Upper lobe of left lung (tissue), 6 donors: ENCODE data around the gene NSUN5. TPM values are rescaled to one million over a fixed set of nuclear protein-coding genes. Genes with fewer than 3 reads are reported as not detected.
"Not testable (repeated sequence)": the region's sequence is repeated elsewhere in the genome, so short reads cannot be mapped to it uniquely, and the experiment has no call there.

Experiments
- ATAC-seq, 2 donors: fragments of 200-7000 bp; cut with Tn5 transposase; one replicate each; pipeline ENCODE4 v1.9.1; 2022; ENCODE audit warnings: mild to moderate bottlenecking in 2 of 2, moderate library complexity in 2 of 2; ENCODE audit not compliant: low FRiP score in 2 of 2
- DNase-seq, 2 donors: peaks; one replicate each; pipeline ENCODE4 v3.0.0-alpha.2; 2019 to 2020
- H3K27ac ChIP-seq, 4 donors: fragments of 200-600 bp; sonication (generic); one replicate each; pipeline ENCODE4 v1.5.1; 2016 to 2019
- H3K27me3 ChIP-seq, 4 donors: fragments of 200-600 bp; sonication (generic); one replicate each; pipeline ENCODE4 v1.5.1; 2017 to 2019
- H3K36me3 ChIP-seq, 4 donors: fragments of 200-600 bp; sonication (generic); one replicate each; pipeline ENCODE4 v1.5.1; 2016 to 2019
- H3K4me1 ChIP-seq, 4 donors: fragments of 200-600 bp; sonication (generic); one replicate each; pipeline ENCODE4 v1.5.1; 2018 to 2019
- H3K4me3 ChIP-seq, 4 donors: fragments of 200-600 bp; sonication (generic); one replicate each; pipeline ENCODE4 v1.5.1; 2017 to 2019; ENCODE audit warnings: mild to moderate bottlenecking in 2 of 4, moderate library complexity in 1 of 4
- H3K9me3 ChIP-seq, 4 donors: fragments of 200-600 bp; sonication (generic); one replicate each; pipeline ENCODE4 v1.5.1; 2018 to 2019
- CTCF ChIP-seq, 6 experiments: fragments of 450-650 bp in 4 of 6; fragments of 200-600 bp in 2 of 6; sonication (generic) in 2 of 6; IDR thresholded peaks; one replicate each; pipeline ENCODE4 v1.5.1; 2016 to 2019; ENCODE audit warnings: antibody characterized with exemption in 6 of 6
- EP300 ChIP-seq, 4 donors: sonication (generic); formaldehyde crosslinking; IDR thresholded peaks; one replicate each; pipeline ENCODE4 v1.5.1; 2017; ENCODE audit warnings: antibody characterized with exemption in 4 of 4, control low read depth in 2 of 4
- POLR2A ChIP-seq, 4 donors: fragments of 450-650 bp; IDR thresholded peaks; one replicate each; pipeline ENCODE4 v1.5.1; 2016 to 2017; ENCODE audit warnings: antibody characterized with exemption in 4 of 4, mild to moderate bottlenecking in 2 of 4
- POLR2AphosphoS5 ChIP-seq, 2 donors: sonication (generic); formaldehyde crosslinking; IDR thresholded peaks; one replicate each; pipeline ENCODE4 v1.5.1; 2017; ENCODE audit warnings: antibody characterized with exemption in 2 of 2
- WGBS, 2 donors: methylation state at CpG; one replicate each; pipeline ENCODE4 v1.1.5; 2017 to 2018; 5-methylcytosine and 5-hydroxymethylcytosine counted together
- total RNA-seq, 6 donors: library from RNA; depleted of rRNA in 4 of 6; stranded (reverse); fragments of >200 nt in 4 of 6; gene quantifications; one replicate each; pipeline versions ENCODE4 v1.1.0 to v1.2.1, GENCODE V29; 2016 to 2021
- donor health status: DM: no; HTN: no; CAD: no; lungs with moderate emphysema.
- donor health status: DM: no; HTN: yes; CAD: no; lungs with severe emphysema.

Gene NSUN5
- total RNA-seq, 6 donors from 2014 or later = 19.4 to 34.5 (median 30.9) TPM

DNA sequence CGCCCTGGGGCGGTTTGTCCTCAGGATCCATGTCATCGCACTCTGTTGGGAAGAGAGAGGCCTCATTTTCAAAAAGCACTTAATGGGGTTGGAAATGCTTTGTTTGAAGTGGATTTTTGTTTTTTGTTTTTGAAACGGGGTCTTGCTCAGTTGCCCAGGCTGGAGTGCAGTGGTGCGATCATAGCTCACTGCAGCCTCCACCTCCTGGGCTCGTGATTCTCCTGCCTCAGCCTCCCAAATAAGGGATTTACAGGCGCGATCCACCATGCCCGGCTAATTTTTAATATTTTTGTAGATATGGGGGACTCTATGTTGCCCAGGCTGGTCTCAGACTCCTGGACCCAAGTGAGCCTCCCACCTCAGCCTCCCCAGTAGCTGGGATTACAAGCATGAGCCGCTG, 20.1 kb upstream of the NSUN5 start:
- WGBS, 2 donors = 96 to 97% methylated on average over 10 of the region's 10 CpGs
- Histone ChIP-seq H3K36me3 (no peaks in the 10 kb centered on the region), H3K4me3 (no peak overlapping the region), H3K27me3 (no peaks in the 10 kb centered on the region), H3K9me3 (no peaks in the 10 kb centered on the region), H3K4me1 (peaks cover 4 to 10% (median 8%) of the 10 kb centered on the region in 4 donors), H3K27ac (no peak overlapping the region)
- TF ChIP-seq CTCF (IDR thresholded peaks at IDR 0.05) = no peak
- no peak for TF ChIP-seq EP300 (IDR thresholded peaks at IDR 0.05)
- TF ChIP-seq POLR2A (IDR thresholded peaks at IDR 0.05) = no peak
- TF ChIP-seq POLR2AphosphoS5 (IDR thresholded peaks at IDR 0.05) = no peak
- DNase-seq = no peak
- no peak for ATAC-seq

GRCh38 chr7:73327922-73328321, 19.3 kb upstream of the NSUN5 start, which contains the start of the genes FKBP6 and TRIM50:
TSS of gene FKBP6 (plus strand) at chr7:73328161. CDS start at chr7:73328429, 268 bp downstream.
TSS of gene TRIM50 (minus strand) at chr7:73328082. CDS start at chr7:73324787, 3,295 bp downstream.
- not testable (repeated sequence) for H3K27ac ChIP-seq, H3K4me3 ChIP-seq, ATAC-seq, H3K36me3 ChIP-seq, H3K27me3 ChIP-seq, H3K9me3 ChIP-seq
- 92 to 95% methylated on average over 42 to 43 of the region's 43 CpGs for WGBS, 2 donors
- DNase-seq = peak in 1 of 2 donors; percentile 75
- peaks cover 4 to 12% (median 9%) of the 10 kb centered on the region in 4 donors for H3K4me1 ChIP-seq

DNA sequence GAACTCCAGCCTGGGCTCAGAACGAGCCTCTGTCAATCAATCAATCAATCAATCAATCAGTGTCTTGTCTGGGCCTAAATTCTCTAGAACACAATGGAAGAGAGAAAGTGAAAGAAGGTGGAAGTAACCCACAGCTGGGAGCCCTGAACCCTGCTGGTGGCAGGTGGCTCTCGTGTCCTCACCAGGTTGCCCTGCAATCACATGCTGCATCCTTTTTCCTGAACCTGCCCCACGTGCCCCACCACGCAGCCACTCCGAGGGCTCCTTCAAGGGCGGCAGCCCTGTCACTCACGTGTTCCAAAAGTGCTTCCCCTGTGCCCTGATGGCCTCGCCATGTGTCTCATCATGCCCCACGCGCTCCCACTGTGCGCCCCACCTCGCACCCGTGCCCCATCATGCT, 18.8 kb upstream of the NSUN5 start:
- not testable (repeated sequence) for H3K9me3 ChIP-seq, ATAC-seq, H3K36me3 ChIP-seq, DNase-seq, H3K27ac ChIP-seq, H3K27me3 ChIP-seq, H3K4me3 ChIP-seq
- 64 to 94% methylated on average over 1 to 11 of the region's 13 CpGs for WGBS, 2 donors
- peaks cover 4 to 12% (median 8%) of the 10 kb centered on the region in 4 donors for H3K4me1 ChIP-seq

DNA sequence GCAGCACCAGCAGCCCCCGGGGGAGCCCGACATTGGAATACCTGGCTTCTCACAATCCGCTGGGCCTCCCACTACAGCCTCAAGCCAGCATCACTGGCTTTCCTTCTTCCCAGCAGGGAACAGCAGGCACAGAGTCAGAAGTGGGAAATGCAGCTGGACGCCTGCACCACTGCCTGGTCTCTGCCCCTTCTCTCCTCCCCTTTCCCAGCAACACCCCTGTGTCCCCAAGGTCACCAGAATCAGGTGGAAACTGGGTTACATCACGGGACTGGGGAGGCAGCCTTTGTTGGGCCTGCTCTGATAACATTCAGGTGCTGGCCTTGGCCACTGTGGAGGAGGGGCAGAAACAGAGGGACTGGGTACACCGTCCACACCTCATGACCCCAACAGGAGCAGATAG, 16.8 kb upstream of the NSUN5 start:
- not testable (repeated sequence) for ATAC-seq, H3K4me3 ChIP-seq
- WGBS, 2 donors = 96 to 97% methylated on average over 4 to 6 of the region's 6 CpGs

GRCh38 chr7:73324081-73324845, 15.6 kb upstream of the NSUN5 start:
- ATAC-seq (peak; percentile 47), DNase-seq (peak; percentile 61 to 75)
- TF ChIP-seq CTCF (IDR thresholded peaks at IDR 0.05) = peak in 5 of 6 experiments; percentile 15 to 53 (median 37)
- peaks cover 4 to 12% (median 7%) of the 10 kb centered on the region in 4 donors for H3K4me1 ChIP-seq
- WGBS, 2 donors = 12 to 17% methylated on average over 10 to 31 of the region's 31 CpGs
- not testable (repeated sequence) for H3K27me3 ChIP-seq, H3K9me3 ChIP-seq, H3K27ac ChIP-seq, H3K36me3 ChIP-seq
- peak overlapping the region in 3 of 4 donors; percentile 11 to 29 (median 16) for H3K4me3 ChIP-seq

More for the DNA sequence above, 16.8 kb upstream of the NSUN5 start:
- H3K36me3 ChIP-seq, H3K27me3 ChIP-seq, DNase-seq, H3K9me3 ChIP-seq, H3K27ac ChIP-seq: not testable (repeated sequence)
- peaks cover 4 to 12% (median 7%) of the 10 kb centered on the region in 4 donors for H3K4me1 ChIP-seq

DNA sequence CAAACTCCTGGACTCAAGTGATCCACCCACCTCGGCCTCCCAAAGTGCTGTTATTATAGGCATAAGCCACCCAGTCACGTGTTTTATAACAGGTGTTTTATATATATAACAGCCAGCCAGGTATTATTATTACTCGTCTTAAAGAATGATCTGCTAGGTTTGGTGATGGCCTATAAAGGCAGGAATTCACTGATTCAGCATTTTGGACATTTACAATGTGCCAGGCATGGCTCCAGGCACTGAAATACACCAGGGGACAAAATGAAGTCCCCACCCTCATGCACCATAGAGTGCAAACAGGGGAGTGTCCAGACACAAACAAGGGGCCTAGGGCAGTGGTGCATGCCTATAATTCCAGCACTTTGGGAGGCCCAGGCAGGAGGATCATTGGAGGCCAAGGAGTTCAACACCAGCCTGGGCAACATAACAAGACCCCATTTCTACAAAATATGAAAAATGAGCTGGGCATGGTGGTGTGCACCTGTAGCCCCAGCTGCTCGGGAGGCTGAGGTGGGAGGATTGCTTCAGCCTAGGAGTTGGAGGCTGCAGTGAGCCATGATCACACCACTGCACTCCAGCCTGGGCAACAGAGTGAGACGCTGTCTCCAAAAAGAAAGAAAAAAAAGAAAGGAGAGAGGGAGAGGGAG, 14.9 kb upstream of the NSUN5 start:
- not testable (repeated sequence) for DNase-seq, H3K27ac ChIP-seq, H3K27me3 ChIP-seq, ATAC-seq, H3K9me3 ChIP-seq, H3K36me3 ChIP-seq
- peaks cover 4 to 12% (median 7%) of the 10 kb centered on the region in 4 donors for H3K4me1 ChIP-seq
- WGBS, 2 donors = 72 to 73% methylated on average over 5 of the region's 5 CpGs
- H3K4me3 ChIP-seq = peak overlapping the region in 3 of 4 donors; percentile 11 to 29 (median 16)

GRCh38 chr7:73320009-73320408, 11.4 kb upstream of the NSUN5 start:
- 75 to 86% methylated on average over 6 to 9 of the region's 9 CpGs for WGBS, 2 donors

DNA sequence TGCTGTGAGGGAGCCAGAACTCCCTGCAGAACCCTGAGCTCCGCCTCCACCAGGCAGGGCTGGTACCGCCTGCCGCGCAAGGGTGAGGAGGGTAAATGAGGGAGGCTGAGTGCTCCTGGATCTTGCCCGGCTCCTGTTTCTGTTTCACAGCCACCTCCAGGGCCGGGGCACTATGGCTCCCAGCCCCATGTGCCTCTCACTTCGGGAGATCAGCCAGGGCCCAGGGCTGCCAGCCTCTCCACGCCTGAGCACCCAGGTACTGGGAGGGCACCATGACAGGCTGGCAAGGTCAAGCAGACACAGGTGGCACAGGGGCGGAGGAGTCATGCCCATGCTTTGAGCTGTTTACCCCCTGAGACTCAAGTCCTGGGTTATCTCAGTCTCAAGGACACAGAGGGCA, 10.9 kb upstream of the NSUN5 start:
- peak in 1 of 2 donors; percentile 53 for DNase-seq
- H3K27me3 ChIP-seq, H3K9me3 ChIP-seq, H3K27ac ChIP-seq, H3K4me3 ChIP-seq, H3K36me3 ChIP-seq: not testable (repeated sequence)
- peaks cover 4 to 10% (median 7%) of the 10 kb centered on the region in 4 donors for H3K4me1 ChIP-seq
- 73% methylated on average over 9 of the region's 9 CpGs; no CpG with 5 or more reads in 1 of the 2 donors for WGBS, 2 donors
- ATAC-seq = peak; percentile 4 to 66

More at GRCh38 chr7:73320009-73320408, 11.4 kb upstream of the NSUN5 start:
- not testable (repeated sequence) for DNase-seq, H3K9me3 ChIP-seq, H3K27ac ChIP-seq, H3K4me3 ChIP-seq, H3K36me3 ChIP-seq, H3K27me3 ChIP-seq
- peak in 1 of 2 donors; percentile 51 for ATAC-seq
- peaks cover 4 to 12% (median 7%) of the 10 kb centered on the region in 4 donors for H3K4me1 ChIP-seq

DNA sequence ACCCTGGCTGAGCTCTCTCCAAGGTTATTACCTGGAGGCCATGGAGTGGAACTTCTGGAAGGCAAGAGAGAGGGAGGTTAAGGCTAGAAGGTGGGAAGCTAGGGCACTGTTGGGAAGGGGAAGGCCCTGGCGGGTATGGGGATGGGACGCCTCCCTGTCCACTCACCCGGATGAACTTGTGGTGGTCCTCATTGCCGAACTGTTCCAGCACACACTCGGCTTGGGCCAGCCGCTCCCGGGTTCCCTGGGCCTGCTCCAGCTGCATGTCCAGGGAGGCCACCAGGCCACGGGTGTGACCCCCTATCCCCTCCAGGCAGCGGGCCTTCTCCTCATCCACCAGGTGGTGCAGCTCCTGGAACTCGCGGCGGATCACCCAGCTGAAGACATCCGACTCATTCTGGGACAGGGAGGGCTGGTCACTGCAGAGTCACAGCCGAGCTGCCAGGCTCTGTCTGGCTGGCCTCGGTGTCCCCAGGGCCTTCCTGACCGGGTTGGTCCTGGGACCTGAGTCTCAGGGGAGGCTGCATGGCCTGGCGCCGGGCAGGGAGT, 10.1 kb upstream of the NSUN5 start:
- peak in 1 of 2 donors; percentile 51 for DNase-seq
- peak in 1 of 2 donors; percentile 21 for ATAC-seq
- H3K4me1 ChIP-seq, H3K4me3 ChIP-seq, H3K36me3 ChIP-seq, H3K9me3 ChIP-seq, H3K27ac ChIP-seq, H3K27me3 ChIP-seq: not testable (repeated sequence)
- 85 to 93% methylated on average over 7 of the region's 18 CpGs for WGBS, 2 donors
